Activated gamma-delta T cell treated with anti-CD3 and anti-CD28 coated beads, Interleukin-2, amount 50 U/mL, for 16 hours (primary cell): ENCODE measurements around the gene ZC3H12A.

Experiments used
- DNase-seq: peaks from one replicate; pipeline ENCODE4 v3.0.0-alpha.2; 2020; ENCODE audit warnings: low read depth

ZC3H12A gene

GRCh38 chr1:37455516-37455915, 18.9 kb upstream of the ZC3H12A start:
- no peak for DNase-seq

- no peak for DNase-seq
Observed at GRCh38 chr1:37456614-37457013, 17.8 kb upstream of the ZC3H12A start.

GRCh38 chr1:37458551-37458950, 15.8 kb upstream of the ZC3H12A start:
- no peak for DNase-seq

GRCh38 chr1:37461698-37462436, 12.5 kb upstream of the ZC3H12A start:
- DNase-seq, result no peak

GRCh38 chr1:37464443-37464842, 9.9 kb upstream of the ZC3H12A start:
- DNase-seq, result no peak

GRCh38 chr1:37465593-37466517, 8.5 kb upstream of the ZC3H12A start:
- no peak for DNase-seq

- no peak for DNase-seq
Observed at GRCh38 chr1:37468037-37468436, 6.3 kb upstream of the ZC3H12A start.

GRCh38 chr1:37469386-37469785, 5.0 kb upstream of the ZC3H12A start:
- no peak for DNase-seq

- no peak for DNase-seq
Observed at GRCh38 chr1:37471345-37472231, 2.8 kb upstream of the ZC3H12A start.

- DNase-seq, result no peak
Observed at GRCh38 chr1:37472281-37472680, 2.1 kb upstream of the ZC3H12A start.

GRCh38 chr1:37472994-37473393, 1.4 kb upstream of the ZC3H12A start:
- no peak for DNase-seq

GRCh38 chr1:37473431-37474045, 842 bp upstream of the ZC3H12A start:
- no peak for DNase-seq

GRCh38 chr1:37474697-37475379, 458 bp downstream of the ZC3H12A start:
- no peak for DNase-seq

- DNase-seq, result no peak
Observed at GRCh38 chr1:37475380-37476086, 1.2 kb downstream of the ZC3H12A start.

- DNase-seq, result no peak
Observed at GRCh38 chr1:37476087-37476452, 1.7 kb downstream of the ZC3H12A start.

- DNase-seq, result no peak
Observed at GRCh38 chr1:37476460-37477197, 2.2 kb downstream of the ZC3H12A start.

- DNase-seq, result peak; percentile 84
Observed at GRCh38 chr1:37477198-37477931, 3.0 kb downstream of the ZC3H12A start.

- no peak for DNase-seq
Observed at GRCh38 chr1:37477946-37478345, 3.6 kb downstream of the ZC3H12A start.

- DNase-seq, result no peak
Observed at GRCh38 chr1:37478451-37478881, 4.1 kb downstream of the ZC3H12A start.
